ENCODE measurements around the gene FAM209B. TPM values are rescaled to one million over a fixed set of nuclear protein-coding genes. Genes with fewer than 3 reads are reported as not detected.

FAM209B gene
- total RNA-seq, 4 donors from 2014 or later = not detected

GRCh38 chr20:56579301-56579710 is 46.3 kb downstream of the FAM209B start:
- TF ChIP-seq CTCF (IDR thresholded peaks at IDR 0.05; ENCODE audit: low read depth) = no peak

- TF ChIP-seq CTCF (IDR thresholded peaks at IDR 0.05; ENCODE audit: low read depth) = no peak
Measured at GRCh38 chr20:56580226-56580625, 47.2 kb downstream of the FAM209B start.

- no peak for TF ChIP-seq CTCF (IDR thresholded peaks at IDR 0.05; ENCODE audit: low read depth)
Measured at GRCh38 chr20:56581701-56582100, 48.7 kb downstream of the FAM209B start.

GRCh38 chr20:56582542-56582941 is 49.5 kb downstream of the FAM209B start:
- no peak for TF ChIP-seq CTCF (IDR thresholded peaks at IDR 0.05; ENCODE audit: low read depth)

- no peak for TF ChIP-seq CTCF (IDR thresholded peaks at IDR 0.05; ENCODE audit: low read depth)
Measured at GRCh38 chr20:56584916-56585315, 51.9 kb downstream of the FAM209B start.

Other genes starting within 250 kb of the FAM209B start
- 10 to 100 TPM; 46.3 to 69.4 (median 57.4) TPM for gene FAM210B, start 174.3 kb upstream of the FAM209B start, total RNA-seq
- gene AURKA, start 141.0 kb upstream of the FAM209B start, total RNA-seq = 1 to 10 TPM; 1.5 to 5.9 (median 2.3) TPM
- 10 to 100 TPM; 15.3 to 24.8 (median 20.2) TPM for gene CSTF1, start 140.6 kb upstream of the FAM209B start, total RNA-seq
- gene CASS4, start 121.0 kb upstream of the FAM209B start, total RNA-seq = 10 to 100 TPM in 1 of 4 donors, 1 to 10 TPM in 2, under 1 TPM in 1; 0.94 to 16.5 (median 3.7) TPM
- 10 to 100 TPM; 43.2 to 76.6 (median 59.2) TPM for gene RTF2, start 64.6 kb upstream of the FAM209B start, total RNA-seq
- 1 to 10 TPM in 1 of 4 donors, not detected in 3; 1.0 TPM for gene FAM209A, start 8.5 kb upstream of the FAM209B start, total RNA-seq
- gene TFAP2C, start 96.1 kb downstream of the FAM209B start, total RNA-seq = 1 to 10 TPM; 1.1 to 1.5 (median 1.3) TPM

All from subcutaneous adipose tissue (tissue), 4 donors.